Astrocyte (in vitro differentiated cells and primary cell): ENCODE results near the gene GDF15.

Experiments
- EZH2 ChIP-seq: IDR thresholded peaks from 2 replicates; pipeline ENCODE4 v1.6.1; 2012; ENCODE audit warnings: mild to moderate bottlenecking, low read length, inconsistent platforms; ENCODE audit not compliant: insufficient read depth
- TF ChIP-seq, protein P1 (sequence below): IDR thresholded peaks from 2 replicates; pipeline ENCODE4 v1.5.1; 2011; ENCODE audit warnings: low read depth, mild to moderate bottlenecking, inconsistent platforms, low read length, moderate library complexity; ENCODE audit not compliant: insufficient read depth

DNA sequence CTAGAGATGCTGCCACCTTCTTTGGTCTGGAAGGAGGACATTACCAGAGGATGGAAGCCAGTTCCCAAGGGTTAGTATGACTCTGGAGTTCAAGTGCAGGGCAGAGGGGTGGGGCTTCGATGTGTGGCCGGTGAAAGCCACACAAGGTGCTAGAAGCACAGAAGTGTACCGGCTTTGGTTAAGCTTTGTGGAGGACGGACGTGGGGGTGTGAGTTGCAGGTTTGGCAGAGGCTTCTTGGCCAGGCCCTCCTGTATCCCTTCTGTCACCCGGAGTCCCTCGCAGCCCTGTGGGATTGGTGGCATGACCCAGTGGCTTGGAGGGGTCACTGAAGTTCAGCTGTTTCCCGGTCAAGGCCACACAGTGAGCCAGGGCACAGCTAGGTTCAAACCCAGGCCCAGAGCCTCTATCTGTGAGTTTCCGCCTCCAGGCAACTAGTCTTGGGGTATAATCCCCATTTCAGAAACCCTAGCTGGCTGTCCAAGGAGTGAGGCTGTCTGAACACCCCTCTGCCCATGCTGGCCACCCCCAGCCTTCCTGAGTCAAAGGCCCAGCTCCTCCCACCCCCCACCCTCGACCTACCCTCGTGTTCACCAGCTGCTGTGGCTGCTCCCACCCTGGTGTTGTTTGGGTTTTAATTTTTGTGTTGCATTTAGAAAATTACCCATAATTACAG is 28.7 kb downstream of the GDF15 start:
- TF ChIP-seq, protein P1, sequence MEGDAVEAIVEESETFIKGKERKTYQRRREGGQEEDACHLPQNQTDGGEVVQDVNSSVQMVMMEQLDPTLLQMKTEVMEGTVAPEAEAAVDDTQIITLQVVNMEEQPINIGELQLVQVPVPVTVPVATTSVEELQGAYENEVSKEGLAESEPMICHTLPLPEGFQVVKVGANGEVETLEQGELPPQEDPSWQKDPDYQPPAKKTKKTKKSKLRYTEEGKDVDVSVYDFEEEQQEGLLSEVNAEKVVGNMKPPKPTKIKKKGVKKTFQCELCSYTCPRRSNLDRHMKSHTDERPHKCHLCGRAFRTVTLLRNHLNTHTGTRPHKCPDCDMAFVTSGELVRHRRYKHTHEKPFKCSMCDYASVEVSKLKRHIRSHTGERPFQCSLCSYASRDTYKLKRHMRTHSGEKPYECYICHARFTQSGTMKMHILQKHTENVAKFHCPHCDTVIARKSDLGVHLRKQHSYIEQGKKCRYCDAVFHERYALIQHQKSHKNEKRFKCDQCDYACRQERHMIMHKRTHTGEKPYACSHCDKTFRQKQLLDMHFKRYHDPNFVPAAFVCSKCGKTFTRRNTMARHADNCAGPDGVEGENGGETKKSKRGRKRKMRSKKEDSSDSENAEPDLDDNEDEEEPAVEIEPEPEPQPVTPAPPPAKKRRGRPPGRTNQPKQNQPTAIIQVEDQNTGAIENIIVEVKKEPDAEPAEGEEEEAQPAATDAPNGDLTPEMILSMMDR = no peak
- TF ChIP-seq EZH2 = no peak
